22Rv1 (cell line): Measurements from ENCODE around the gene NFXL1.

ENCODE experiments used
- H3K27ac ChIP-seq: fragments of 450-650 bp; 2 replicates; pipeline ENCODE4 v1.5.1; 2017
- ZFX ChIP-seq: fragments of 450-650 bp; IDR thresholded peaks from 2 replicates; pipeline ENCODE4 v1.6.1; 2017; ENCODE audit warnings: antibody characterized with exemption, borderline replicate concordance
- TF ChIP-seq, protein P1 (sequence below): fragments of 450-650 bp; IDR thresholded peaks from 2 replicates; pipeline ENCODE4 v1.5.1; 2017; ENCODE audit warnings: mild to moderate bottlenecking

The NFXL1 gene

DNA sequence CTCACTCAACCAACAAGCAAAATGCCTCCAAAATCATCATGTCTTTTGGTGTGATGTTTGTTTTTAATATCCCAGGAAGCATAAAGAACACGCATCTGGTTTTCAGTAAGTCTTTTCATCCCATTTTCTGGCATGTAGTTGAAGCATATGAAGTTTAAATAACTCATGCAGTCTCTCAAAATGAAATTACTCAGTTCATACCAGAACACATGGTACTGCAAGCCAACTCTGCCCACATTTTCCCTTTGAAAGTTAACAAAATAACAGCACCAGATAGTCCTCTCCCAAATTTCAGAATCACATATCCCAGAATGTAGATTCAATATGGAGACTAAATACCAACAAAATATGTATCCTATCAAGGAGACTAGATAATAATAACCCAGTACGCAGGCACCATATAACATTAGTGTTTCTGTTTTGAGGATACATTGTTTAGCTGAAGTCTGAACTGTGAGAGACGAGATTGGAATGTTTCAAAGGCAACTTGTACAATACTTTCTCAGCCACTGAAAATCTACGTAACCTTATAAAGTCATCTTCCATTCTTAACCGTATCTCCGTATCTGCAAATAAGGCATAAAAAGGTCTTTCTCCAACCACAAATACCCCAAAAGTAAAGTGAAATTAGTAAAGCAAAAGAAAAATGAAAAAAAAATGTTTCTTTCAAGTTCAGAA, 99.6 kb downstream of the NFXL1 start:
- no peak overlapping the region for H3K27ac ChIP-seq

DNA sequence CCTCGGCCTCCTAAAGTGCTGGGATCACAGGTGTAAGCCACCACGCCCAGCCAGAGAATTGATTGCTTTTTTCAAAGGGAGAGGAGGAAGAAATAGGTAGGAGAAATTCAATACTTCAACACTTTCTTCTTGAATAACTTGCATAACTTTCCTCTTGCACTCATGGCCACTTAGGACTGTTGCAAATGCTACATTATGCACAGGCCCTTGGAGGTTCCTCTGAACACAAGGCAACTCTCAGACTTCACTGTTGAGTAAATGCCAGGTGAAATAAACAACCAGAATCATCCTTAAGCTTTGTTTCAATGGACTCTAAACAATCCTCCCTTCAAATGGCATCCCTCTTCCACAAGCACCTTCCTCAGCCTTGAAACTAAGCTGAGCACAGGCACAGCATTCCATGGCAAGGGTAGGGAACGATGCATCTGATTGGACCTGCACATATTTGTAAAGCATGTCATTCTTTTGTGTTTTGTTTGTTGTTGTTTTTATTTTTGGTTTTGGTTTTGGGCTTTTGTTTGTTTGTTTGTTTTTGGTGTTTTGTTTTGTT, 104.7 kb downstream of the NFXL1 start:
- no peak overlapping the region for H3K27ac ChIP-seq
- TF ChIP-seq, protein P1, sequence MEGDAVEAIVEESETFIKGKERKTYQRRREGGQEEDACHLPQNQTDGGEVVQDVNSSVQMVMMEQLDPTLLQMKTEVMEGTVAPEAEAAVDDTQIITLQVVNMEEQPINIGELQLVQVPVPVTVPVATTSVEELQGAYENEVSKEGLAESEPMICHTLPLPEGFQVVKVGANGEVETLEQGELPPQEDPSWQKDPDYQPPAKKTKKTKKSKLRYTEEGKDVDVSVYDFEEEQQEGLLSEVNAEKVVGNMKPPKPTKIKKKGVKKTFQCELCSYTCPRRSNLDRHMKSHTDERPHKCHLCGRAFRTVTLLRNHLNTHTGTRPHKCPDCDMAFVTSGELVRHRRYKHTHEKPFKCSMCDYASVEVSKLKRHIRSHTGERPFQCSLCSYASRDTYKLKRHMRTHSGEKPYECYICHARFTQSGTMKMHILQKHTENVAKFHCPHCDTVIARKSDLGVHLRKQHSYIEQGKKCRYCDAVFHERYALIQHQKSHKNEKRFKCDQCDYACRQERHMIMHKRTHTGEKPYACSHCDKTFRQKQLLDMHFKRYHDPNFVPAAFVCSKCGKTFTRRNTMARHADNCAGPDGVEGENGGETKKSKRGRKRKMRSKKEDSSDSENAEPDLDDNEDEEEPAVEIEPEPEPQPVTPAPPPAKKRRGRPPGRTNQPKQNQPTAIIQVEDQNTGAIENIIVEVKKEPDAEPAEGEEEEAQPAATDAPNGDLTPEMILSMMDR, result no peak
- TF ChIP-seq ZFX, result no peak

More for the DNA sequence above, 99.6 kb downstream of the NFXL1 start:
- TF ChIP-seq ZFX, result no peak
- TF ChIP-seq, protein P1, result no peak

DNA sequence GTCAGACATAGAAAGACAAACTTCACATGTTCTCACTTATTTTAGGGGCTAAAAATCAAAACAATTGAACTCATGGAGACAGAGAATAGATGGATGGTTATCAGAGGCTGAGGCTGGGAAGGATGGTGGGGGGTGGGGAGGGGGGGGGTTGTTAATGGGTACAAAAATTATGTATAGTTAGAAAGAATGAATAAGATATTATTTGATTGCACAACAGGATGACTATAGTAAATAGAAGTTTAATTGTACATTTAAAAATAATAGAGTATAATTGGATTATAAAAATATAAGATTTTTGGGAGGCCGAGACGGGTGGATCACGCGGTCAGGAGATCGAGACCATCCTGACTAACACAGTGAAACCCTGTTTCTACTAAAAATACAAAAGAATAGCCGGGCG, 109.8 kb downstream of the NFXL1 start:
- no peak overlapping the region for H3K27ac ChIP-seq
- no peak for TF ChIP-seq ZFX
- TF ChIP-seq, protein P1, result no peak

DNA sequence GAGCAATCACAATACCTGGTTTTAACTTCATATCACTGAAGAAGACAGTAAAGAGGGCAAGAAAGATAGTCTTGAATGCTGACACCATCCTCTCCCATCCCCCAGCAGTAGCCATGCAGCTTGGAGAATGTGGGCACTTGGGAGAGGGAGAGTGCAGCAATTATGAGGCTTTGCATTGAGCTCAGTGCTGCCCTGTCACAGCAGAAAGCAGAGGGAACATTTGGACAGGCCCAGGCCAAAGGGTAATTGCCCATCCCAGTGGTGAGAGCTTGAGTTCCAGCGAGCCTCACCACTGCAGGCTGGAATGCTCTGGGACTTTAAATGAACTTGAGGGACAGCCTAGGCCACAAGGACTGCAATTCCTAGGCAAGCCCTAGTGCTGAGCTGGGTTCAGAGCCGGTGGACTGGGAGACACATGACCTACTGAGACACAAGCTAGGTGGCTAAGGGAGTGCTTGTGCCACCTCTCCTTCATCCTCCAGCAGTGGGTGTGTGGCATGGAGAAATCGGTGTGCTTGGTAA, 112.8 kb downstream of the NFXL1 start:
- no peak overlapping the region for H3K27ac ChIP-seq
- TF ChIP-seq, protein P1, result no peak
- no peak for TF ChIP-seq ZFX

DNA sequence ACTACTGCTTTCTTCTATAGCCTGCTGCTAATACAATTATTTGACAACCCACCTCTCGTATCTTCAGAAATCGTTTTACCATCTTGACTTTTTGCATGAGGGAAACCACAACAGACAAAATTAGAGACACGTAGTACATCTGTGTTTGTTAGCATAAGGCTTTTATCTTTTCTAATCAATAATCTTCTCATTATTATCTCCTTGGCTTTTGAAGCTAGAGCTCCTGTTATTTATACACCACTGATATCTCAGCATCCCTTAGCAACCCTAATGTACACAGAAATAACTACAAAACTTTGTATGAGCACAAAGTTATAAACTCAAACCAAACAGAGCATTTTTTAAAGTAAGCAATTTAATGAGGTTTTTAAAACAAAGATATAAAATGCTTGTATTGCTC, 116.2 kb downstream of the NFXL1 start:
- TF ChIP-seq, protein P1, result no peak
- TF ChIP-seq ZFX, result no peak
- no peak overlapping the region for H3K27ac ChIP-seq
